ENCODE data around the gene RFPL3. TPM values are rescaled to one million over a fixed set of nuclear protein-coding genes. Genes with fewer than 3 reads are reported as not detected.

Gene RFPL3
- total and polyA plus RNA-seq, 2 experiments from 2014 or later = not detected

DNA sequence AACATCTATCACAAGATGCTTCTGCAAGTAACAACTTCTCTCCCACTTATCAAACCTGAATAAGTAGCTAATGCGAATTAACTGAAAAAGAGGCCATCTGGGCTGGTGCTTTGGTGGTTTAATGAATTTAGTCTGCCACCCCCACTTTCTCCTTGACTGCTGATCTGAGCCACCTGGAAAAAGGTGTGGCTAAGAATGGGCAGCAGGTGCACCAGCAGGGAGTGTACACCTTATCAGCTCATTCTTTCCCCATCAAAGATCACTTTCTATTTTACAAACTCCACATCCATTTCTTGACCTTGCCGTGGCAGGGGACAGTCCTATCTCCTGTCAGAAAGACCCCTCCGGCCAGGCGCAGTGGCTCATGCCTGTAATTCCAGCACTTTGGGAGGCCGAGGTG lies 6.5 kb downstream of the RFPL3 start:
- Mint-ChIP-seq H3K36me3 (ENCODE audit: low read depth) (no peaks in the 10 kb centered on the region; the same call in 2 of the 3 replicates), H3K4me1 (no peaks in the 10 kb centered on the region; the same call in 2 of the 3 replicates)
- no peaks in the 10 kb centered on the region for H3K79me2 ChIP-seq (replicated peaks; ENCODE audit: insufficient read depth)

More for the DNA sequence above, 6.5 kb downstream of the RFPL3 start:
- Histone ChIP-seq H3K4me1 (ENCODE audit: insufficient read depth) (no peaks in the 10 kb centered on the region), H3K4me3 (no peak overlapping the region), H3K9me2 (ENCODE audit: insufficient read depth) (no peaks in the 10 kb centered on the region), H3K27me3 (ENCODE audit: insufficient read depth) (no peaks in the 10 kb centered on the region), H2AFZ (no peak overlapping the region), H3K27ac (ENCODE audit: low read depth) (no peak overlapping the region), H3F3A (replicated peaks; ENCODE audit: low read depth) (no peaks in the 10 kb centered on the region), H3K36me3 (ENCODE audit: insufficient read depth) (no peaks in the 10 kb centered on the region), H3K4me2 (no peak overlapping the region), H4K20me1 (replicated peaks; ENCODE audit: insufficient read depth) (no peaks in the 10 kb centered on the region)
- Mint-ChIP-seq H3K27me3 (ENCODE audit: insufficient read depth, low read depth, poor library complexity) (no peaks in the 10 kb centered on the region), H3K4me3 (no peak overlapping the region), H3K9me3 (no peaks in the 10 kb centered on the region), H3K27ac (no peak overlapping the region)
- DNase-seq (ENCODE audit: low spot score) (no peak), ATAC-seq (no peak)
- TF ChIP-seq REST (IDR thresholded peaks at IDR 0.05; ENCODE audit: unreplicated experiment) (no peak), POLR2AphosphoS5 (IDR thresholded peaks at IDR 0.05; ENCODE audit: low read depth) (no peak), CREB1 (CRISPR knock-in tag; IDR thresholded peaks at IDR 0.05; ENCODE audit: low read depth) (no peak), ZNF462 (CRISPR knock-in tag; IDR thresholded peaks at IDR 0.05) (no peak), NANOG (IDR thresholded peaks at IDR 0.05; ENCODE audit: borderline replicate concordance) (no peak), STAT1 (IDR thresholded peaks at IDR 0.05; ENCODE audit: unreplicated experiment) (no peak), EZH2phosphoT487 (IDR thresholded peaks at IDR 0.05; ENCODE audit: unreplicated experiment) (no peak), EZH2 (IDR thresholded peaks at IDR 0.05; ENCODE audit: low read depth, unreplicated experiment) (no peak), ZNF331 (CRISPR knock-in tag; IDR thresholded peaks at IDR 0.05; ENCODE audit: low read depth) (no peak), ZNF114 (CRISPR knock-in tag; IDR thresholded peaks at IDR 0.05) (no peak), JUNB (IDR thresholded peaks at IDR 0.05; ENCODE audit: unreplicated experiment) (no peak)
- TF ChIP-seq, protein P1, sequence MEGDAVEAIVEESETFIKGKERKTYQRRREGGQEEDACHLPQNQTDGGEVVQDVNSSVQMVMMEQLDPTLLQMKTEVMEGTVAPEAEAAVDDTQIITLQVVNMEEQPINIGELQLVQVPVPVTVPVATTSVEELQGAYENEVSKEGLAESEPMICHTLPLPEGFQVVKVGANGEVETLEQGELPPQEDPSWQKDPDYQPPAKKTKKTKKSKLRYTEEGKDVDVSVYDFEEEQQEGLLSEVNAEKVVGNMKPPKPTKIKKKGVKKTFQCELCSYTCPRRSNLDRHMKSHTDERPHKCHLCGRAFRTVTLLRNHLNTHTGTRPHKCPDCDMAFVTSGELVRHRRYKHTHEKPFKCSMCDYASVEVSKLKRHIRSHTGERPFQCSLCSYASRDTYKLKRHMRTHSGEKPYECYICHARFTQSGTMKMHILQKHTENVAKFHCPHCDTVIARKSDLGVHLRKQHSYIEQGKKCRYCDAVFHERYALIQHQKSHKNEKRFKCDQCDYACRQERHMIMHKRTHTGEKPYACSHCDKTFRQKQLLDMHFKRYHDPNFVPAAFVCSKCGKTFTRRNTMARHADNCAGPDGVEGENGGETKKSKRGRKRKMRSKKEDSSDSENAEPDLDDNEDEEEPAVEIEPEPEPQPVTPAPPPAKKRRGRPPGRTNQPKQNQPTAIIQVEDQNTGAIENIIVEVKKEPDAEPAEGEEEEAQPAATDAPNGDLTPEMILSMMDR (conservative IDR thresholded peaks at IDR 0.05; ENCODE audit: low read depth in 2 of 2) = no peak
- TF ChIP-seq, protein P2, sequence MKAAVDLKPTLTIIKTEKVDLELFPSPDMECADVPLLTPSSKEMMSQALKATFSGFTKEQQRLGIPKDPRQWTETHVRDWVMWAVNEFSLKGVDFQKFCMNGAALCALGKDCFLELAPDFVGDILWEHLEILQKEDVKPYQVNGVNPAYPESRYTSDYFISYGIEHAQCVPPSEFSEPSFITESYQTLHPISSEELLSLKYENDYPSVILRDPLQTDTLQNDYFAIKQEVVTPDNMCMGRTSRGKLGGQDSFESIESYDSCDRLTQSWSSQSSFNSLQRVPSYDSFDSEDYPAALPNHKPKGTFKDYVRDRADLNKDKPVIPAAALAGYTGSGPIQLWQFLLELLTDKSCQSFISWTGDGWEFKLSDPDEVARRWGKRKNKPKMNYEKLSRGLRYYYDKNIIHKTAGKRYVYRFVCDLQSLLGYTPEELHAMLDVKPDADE (IDR thresholded peaks at IDR 0.05) = no peak

Measured in GM23338 (cell line).